ENCODE data around the gene GPX4. TPM values are rescaled to one million over a fixed set of nuclear protein-coding genes. Genes with fewer than 3 reads are reported as not detected.

GPX4 gene
- total RNA-seq, 1 donor from 2014 or later, result 210 TPM

GRCh38 chr19:1110809-1111640 is 7.2 kb downstream of the GPX4 start:
- H3K27me3 Mint-ChIP-seq (ENCODE audit: unreplicated experiment), result peaks cover 1% of the 10 kb centered on the region
- no peaks in the 10 kb centered on the region for H3K36me3 Mint-ChIP-seq (ENCODE audit: unreplicated experiment)
- peaks cover 2% of the 10 kb centered on the region for H3K9me3 Mint-ChIP-seq (ENCODE audit: unreplicated experiment)
- H3K4me1 Mint-ChIP-seq (ENCODE audit: low read depth, unreplicated experiment), result peaks cover 2% of the 10 kb centered on the region
- peak overlapping the region; percentile 30 for H3K4me3 Mint-ChIP-seq (ENCODE audit: unreplicated experiment)
- TF ChIP-seq CTCF (IDR thresholded peaks at IDR 0.05; ENCODE audit: partially characterized antibody, unreplicated experiment), result no peak
- H3K27ac Mint-ChIP-seq (ENCODE audit: unreplicated experiment), result peak overlapping the region; percentile 59
- peak; percentile 72 for DNase-seq

DNA sequence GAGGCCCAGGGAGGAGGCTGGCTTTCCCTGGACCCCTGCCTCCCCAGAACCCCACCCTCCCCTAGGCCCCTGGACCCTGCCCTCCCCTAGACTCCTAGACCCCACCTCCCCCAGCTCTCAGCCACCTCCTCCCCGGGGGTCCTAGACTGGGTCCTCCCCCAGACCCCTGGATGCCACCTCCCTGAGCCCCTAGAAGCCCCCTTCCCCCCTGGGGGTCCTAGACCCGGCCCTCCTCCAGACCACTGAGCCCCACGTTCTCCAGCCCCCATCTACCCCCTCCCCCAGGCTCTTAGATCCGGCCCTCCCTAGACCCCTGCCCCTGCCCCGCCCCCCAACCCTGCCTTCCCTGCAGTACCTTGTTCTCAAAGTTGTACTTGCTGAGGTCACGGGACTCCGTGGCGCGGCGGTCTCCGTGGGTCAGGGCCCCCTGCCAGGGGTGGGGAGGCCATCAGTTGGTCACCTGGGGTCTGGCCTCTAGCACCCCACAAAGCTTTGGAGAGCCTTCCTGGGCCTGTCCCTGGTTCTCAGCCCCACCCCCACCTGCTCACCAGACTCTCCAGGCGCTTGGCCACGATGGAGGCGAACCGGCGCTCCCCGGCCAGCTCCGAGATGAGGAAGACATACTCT is 8.0 kb downstream of the GPX4 start:
- TF ChIP-seq CTCF (IDR thresholded peaks at IDR 0.05; ENCODE audit: partially characterized antibody, unreplicated experiment), result no peak
- Mint-ChIP-seq H3K4me1 (ENCODE audit: low read depth, unreplicated experiment) (peaks cover 2% of the 10 kb centered on the region), H3K4me3 (ENCODE audit: unreplicated experiment) (no peak overlapping the region), H3K27me3 (ENCODE audit: unreplicated experiment) (peaks cover 1% of the 10 kb centered on the region), H3K36me3 (ENCODE audit: unreplicated experiment) (no peaks in the 10 kb centered on the region), H3K9me3 (ENCODE audit: unreplicated experiment) (peaks cover 2% of the 10 kb centered on the region), H3K27ac (ENCODE audit: unreplicated experiment) (no peak overlapping the region)
- DNase-seq, result no peak

DNA sequence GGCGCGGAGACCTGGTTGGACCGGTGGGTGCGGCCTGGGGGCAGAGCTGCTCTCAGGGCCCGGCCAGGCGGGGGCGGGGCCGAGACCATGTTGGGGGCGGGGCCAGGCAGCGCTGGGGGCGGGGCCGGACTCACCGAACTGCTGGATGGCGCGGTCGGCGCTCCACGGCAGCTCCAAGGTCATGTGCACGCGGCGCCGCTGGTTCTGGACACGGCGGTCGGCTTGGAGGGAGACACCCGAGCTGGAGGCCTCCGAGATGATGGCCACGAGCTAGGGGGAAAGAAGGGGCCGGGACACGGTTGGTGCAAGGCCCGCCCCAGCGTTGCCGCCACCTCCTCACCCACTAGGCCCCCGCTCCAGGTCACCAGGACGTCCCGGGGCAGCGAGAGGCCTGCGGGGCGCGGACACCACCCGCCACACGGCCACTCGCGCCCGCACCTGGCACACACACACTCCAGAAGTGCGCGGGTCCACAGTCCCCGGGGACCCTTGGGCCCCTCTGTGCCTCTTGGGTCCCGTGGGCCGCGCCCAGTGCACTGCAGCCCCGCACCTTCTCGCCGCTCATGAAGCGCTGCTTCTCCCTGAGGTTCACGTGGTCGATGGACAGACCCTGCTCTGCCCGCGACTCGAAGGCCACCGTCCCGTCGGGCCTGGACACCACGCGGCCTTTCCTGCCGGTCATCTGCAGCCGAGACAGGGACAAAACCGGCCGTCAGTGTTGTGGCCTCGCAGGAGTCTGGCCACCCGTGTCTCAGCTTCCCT is 8.7 kb downstream of the GPX4 start:
- DNase-seq, result no peak
- H3K36me3 Mint-ChIP-seq (ENCODE audit: unreplicated experiment), result no peaks in the 10 kb centered on the region
- no peak for TF ChIP-seq CTCF (IDR thresholded peaks at IDR 0.05; ENCODE audit: partially characterized antibody, unreplicated experiment)
- H3K27me3 Mint-ChIP-seq (ENCODE audit: unreplicated experiment), result peaks cover 1% of the 10 kb centered on the region
- peak overlapping the region; percentile 22 for H3K27ac Mint-ChIP-seq (ENCODE audit: unreplicated experiment)
- peaks cover 2% of the 10 kb centered on the region for H3K9me3 Mint-ChIP-seq (ENCODE audit: unreplicated experiment)
- peaks cover 2% of the 10 kb centered on the region for H3K4me1 Mint-ChIP-seq (ENCODE audit: low read depth, unreplicated experiment)
- H3K4me3 Mint-ChIP-seq (ENCODE audit: unreplicated experiment), result no peak overlapping the region

GRCh38 chr19:1113030-1113985 is 9.5 kb downstream of the GPX4 start:
- H3K36me3 Mint-ChIP-seq (ENCODE audit: unreplicated experiment), result no peaks in the 10 kb centered on the region
- peak; percentile 96 for DNase-seq
- peak; percentile 76 for TF ChIP-seq CTCF (IDR thresholded peaks at IDR 0.05; ENCODE audit: partially characterized antibody, unreplicated experiment)
- H3K27ac Mint-ChIP-seq (ENCODE audit: unreplicated experiment), result peak overlapping the region; percentile 38
- no peak overlapping the region for H3K4me3 Mint-ChIP-seq (ENCODE audit: unreplicated experiment)
- peaks cover 2% of the 10 kb centered on the region for H3K4me1 Mint-ChIP-seq (ENCODE audit: low read depth, unreplicated experiment)
- H3K27me3 Mint-ChIP-seq (ENCODE audit: unreplicated experiment), result peaks cover 1% of the 10 kb centered on the region
- H3K9me3 Mint-ChIP-seq (ENCODE audit: unreplicated experiment), result peaks cover 2% of the 10 kb centered on the region

Measured in glutamatergic neuron (in vitro differentiated cells).